HEK293T (cell line): ENCODE results near the gene HELT.

Experiments
- BHLHE40 ChIP-seq: fragments of 450-650 bp; IDR thresholded peaks from 2 replicates; pipeline ENCODE4 v1.6.1; 2016; ENCODE audit warnings: mild to moderate bottlenecking, moderate library complexity, borderline replicate concordance
- CTBP1 ChIP-seq: fragments of 450-650 bp; IDR thresholded peaks from 2 replicates; pipeline ENCODE4 v1.6.1; 2016; ENCODE audit warnings: borderline replicate concordance
- ELF4 ChIP-seq: fragments of 450-650 bp; IDR thresholded peaks from 2 replicates; pipeline ENCODE4 v1.6.1; 2017; ENCODE audit warnings: antibody characterized with exemption
- FOXK2 ChIP-seq: fragments of 450-650 bp; IDR thresholded peaks from 2 replicates; pipeline ENCODE4 v1.6.1; 2016; ENCODE audit warnings: mild to moderate bottlenecking
- FOXM1 ChIP-seq: fragments of 450-650 bp; IDR thresholded peaks from 2 replicates; pipeline ENCODE4 v1.6.1; 2017; ENCODE audit warnings: mild to moderate bottlenecking, borderline replicate concordance
- HDGF ChIP-seq: fragments of 450-650 bp; IDR thresholded peaks from 2 replicates; pipeline ENCODE4 v1.6.1; 2017; ENCODE audit warnings: antibody characterized with exemption, borderline replicate concordance
- L3MBTL2 ChIP-seq: fragments of 450-650 bp; conservative IDR thresholded peaks from 2 replicates; pipeline ENCODE4 v1.6.1; 2016; ENCODE audit warnings: mild to moderate bottlenecking
- LEF1 ChIP-seq: fragments of 450-650 bp; IDR thresholded peaks from 2 replicates; pipeline ENCODE4 v1.6.1; 2017; ENCODE audit warnings: mild to moderate bottlenecking, borderline replicate concordance
- NFRKB ChIP-seq: fragments of 450-650 bp; IDR thresholded peaks from 2 replicates; pipeline ENCODE4 v1.6.1; 2016; ENCODE audit warnings: mild to moderate bottlenecking, moderate library complexity
- SP1 ChIP-seq: fragments of 450-650 bp; IDR thresholded peaks from 2 replicates; pipeline ENCODE4 v1.6.1; 2017
- SUZ12 ChIP-seq: fragments of 450-650 bp; IDR thresholded peaks from 2 replicates; pipeline ENCODE4 v1.6.1; 2016; ENCODE audit warnings: mild to moderate bottlenecking
- TARDBP ChIP-seq: fragments of 450-650 bp; IDR thresholded peaks from 2 replicates; pipeline ENCODE4 v1.6.1; 2016
- ZNF384 ChIP-seq: fragments of 450-650 bp; IDR thresholded peaks from 2 replicates; pipeline ENCODE4 v1.6.1; 2016

DNA sequence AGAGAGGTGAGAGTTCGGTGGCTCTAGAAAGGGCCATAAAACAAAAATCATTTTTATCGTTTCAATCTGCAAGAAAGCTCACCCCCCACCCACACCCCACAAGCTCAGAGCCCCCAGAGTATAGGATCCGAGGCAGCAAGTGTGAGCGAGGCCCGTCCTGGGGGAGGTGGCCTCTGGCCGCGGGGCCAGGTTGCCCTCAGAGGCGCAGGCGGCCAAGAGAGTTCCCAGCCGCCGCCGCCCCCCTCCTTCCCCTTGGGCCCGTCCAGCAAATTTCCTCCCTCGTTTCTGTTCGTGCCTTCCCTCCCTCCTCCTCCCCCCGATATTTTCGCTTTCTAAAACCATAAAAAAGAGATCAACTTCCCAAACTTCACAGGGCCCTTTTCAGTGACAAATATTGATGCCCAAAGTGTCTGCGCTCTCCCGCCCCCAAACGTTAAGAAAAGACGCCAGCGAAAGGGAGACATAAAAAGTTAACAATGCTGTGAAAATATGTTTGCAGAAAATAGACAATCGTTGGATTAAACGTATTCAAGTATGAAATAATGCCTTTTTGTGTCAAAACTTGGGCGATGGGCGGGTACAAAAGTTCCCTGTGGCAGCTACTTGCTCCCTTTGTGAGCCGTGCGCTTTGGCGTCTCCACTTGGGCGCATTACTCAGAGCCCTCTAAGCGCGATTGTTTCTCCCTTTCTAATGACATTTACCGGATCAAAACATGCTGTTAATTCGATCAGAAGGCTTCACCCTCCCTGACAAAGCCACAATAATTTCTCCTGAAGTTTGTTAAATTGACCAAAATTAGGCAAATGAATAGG, 1.1 kb upstream of the HELT start:
- no peak for TF ChIP-seq SUZ12
- TF ChIP-seq BHLHE40 = no peak
- no peak for TF ChIP-seq SP1
- TF ChIP-seq FOXM1 = no peak
- TF ChIP-seq TARDBP = no peak
- TF ChIP-seq ELF4 = no peak
- no peak for TF ChIP-seq CTBP1
- TF ChIP-seq HDGF = no peak
- no peak for TF ChIP-seq L3MBTL2
- no peak for TF ChIP-seq ZNF384
- TF ChIP-seq FOXK2 = no peak
- no peak for TF ChIP-seq LEF1
- no peak for TF ChIP-seq NFRKB
